Spleen (tissue), 7 donors: Measurements from ENCODE around the gene ACTR3.

Experiments
- CTCF ChIP-seq, 11 experiments: fragments of 200-600 bp in 7 of 11; fragments of 450-650 bp in 4 of 11; sonication (generic) in 4 of 11; IDR thresholded peaks in 8 of 11; conservative IDR thresholded peaks in 3 of 11; 1 replicate in 7 of 11; 2 replicates in 4 of 11; pipeline versions ENCODE4 v1.4.0 to v1.8.0; 2016 to 2021; ENCODE audit warnings: antibody characterized with exemption in 11 of 11, inconsistent platforms in 4 of 11, mild to moderate bottlenecking in 1 of 11
- POLR2A ChIP-seq, 3 donors: fragments of 450-650 bp; IDR thresholded peaks; one replicate each; pipeline ENCODE4 v1.5.1; 2017; ENCODE audit warnings: antibody characterized with exemption in 3 of 3, mild to moderate bottlenecking in 1 of 3
- POLR2AphosphoS5 ChIP-seq, 3 donors: sonication (generic); formaldehyde crosslinking; IDR thresholded peaks; one replicate each; pipeline ENCODE4 v1.5.1; 2017; ENCODE audit warnings: antibody characterized with exemption in 3 of 3
- donor health status: DM: no; HTN: no; CAD: no; lungs with moderate emphysema.
- donor health status: DM: no; HTN: no; CAD: no.
- donor health status: DM: no; HTN: no; CAD: no.

GRCh38 chr2:113906647-113907046 is 16.8 kb downstream of the ACTR3 start:
- TF ChIP-seq CTCF (IDR thresholded peaks at IDR 0.05 in 8 of 11, conservative IDR thresholded peaks at IDR 0.05 in 3 of 11): no peak
- TF ChIP-seq POLR2A (IDR thresholded peaks at IDR 0.05): no peak
- no peak for TF ChIP-seq POLR2AphosphoS5 (IDR thresholded peaks at IDR 0.05)
